ENCODE data around the gene SWAP70.
"Not testable (repeated sequence)": the region's sequence is repeated elsewhere in the genome, so short reads cannot be mapped to it uniquely, and the experiment has no call there.

SWAP70 gene

DNA sequence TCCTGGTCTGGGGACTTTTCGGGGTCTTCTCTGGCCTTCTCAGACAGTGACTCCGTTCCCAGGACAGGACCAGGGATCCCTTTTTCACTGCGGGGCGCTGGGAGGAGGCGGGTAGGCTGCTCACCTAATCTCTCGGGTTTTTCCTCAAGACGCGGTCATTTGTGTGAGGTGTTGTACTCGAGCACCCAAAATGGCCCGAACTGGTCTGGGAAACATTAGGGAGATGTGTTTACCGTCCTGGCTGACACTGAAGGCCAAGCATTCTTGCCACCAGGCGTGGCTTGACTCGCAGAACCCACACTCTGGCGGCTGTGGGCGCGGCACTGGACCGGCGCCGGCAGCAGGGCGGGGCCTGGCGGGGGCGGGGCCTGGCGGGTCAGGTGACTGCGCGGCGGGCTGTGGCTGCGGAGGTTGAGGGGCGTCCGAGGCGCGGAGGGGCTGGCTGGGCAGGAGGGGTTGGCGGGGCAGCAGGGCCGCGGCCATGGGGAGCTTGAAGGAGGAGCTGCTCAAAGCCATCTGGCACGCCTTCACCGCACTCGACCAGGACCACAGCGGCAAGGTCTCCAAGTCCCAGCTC, at the start of gene SWAP70:
Gene SWAP70 (plus strand): TSS at position 379 of the 577 bp plus-strand sequence. CDS start 103 bp downstream, at position 482.
- peak; percentile 75 for DNase-seq

DNA sequence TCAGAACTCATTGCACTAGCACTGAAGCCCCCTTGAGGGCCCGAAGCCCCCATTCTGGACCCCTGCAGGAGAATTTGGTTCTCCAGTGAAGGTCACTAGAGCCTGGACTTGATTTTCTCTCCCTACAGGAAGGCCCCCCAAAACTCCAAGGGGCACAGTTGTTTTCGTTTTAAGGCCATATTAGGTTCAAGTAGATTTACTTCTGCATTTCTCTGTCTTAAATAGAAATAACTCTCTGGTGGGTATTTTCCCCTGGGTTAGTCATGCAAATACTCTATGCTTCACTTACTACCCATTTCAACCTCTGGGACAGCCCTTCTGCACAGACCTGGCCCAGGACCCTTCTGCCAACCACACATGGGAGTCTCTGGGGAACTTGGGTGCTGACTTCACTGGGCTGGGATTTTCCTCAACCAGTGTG, 48.8 kb upstream of the SWAP70 start:
- DNase-seq = no peak

DNA sequence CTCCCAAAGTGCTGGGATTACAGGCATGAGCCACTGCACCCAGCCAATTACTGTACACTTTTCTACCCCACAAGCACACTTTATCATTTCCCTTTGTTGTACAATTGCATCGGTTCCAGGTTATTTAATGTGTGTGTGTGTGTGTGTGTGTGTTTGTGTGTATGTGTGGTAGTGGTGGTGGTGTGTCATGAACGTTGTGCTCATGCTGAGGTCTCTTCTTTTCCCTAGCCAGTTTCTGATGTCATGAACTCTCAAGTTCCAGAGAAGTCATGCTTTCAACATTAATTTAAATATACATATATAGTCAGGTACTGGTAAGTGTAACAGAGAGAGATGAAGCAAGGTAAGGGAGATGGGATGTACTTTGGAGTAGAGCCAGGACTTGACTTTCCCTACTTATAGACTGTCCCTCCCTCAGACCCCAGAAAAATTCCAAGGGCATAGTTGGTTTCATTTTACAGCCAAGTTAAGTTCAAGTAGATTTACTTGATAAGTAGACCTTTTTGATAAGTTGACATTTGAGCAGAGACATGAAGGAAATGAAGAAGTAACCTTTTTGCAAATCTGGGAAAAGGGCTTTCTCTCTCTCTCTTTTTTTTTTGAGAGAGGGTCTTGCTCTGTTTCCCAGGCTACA, 47.7 kb upstream of the SWAP70 start:
- no peak for DNase-seq

DNA sequence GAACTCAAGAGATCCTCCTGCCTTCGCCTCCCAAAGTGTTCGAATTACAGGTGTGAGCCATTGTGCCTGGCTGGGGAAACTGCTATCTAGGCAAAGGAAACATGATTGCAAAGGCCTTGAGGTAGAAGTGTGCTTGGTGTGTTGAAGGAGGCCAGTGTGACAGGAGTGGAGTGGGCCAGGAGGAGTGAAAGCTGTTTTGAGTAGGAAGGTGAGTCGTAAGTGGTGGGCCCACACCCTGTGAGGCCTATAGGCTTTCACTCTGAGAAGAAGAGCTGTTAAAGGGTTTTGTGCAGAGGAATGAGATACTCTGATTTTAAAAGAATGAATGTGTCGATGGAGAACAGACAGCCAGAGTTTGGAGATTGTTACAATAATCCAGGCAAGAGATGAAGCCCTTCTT, 47.0 kb upstream of the SWAP70 start:
- no peak for DNase-seq

DNA sequence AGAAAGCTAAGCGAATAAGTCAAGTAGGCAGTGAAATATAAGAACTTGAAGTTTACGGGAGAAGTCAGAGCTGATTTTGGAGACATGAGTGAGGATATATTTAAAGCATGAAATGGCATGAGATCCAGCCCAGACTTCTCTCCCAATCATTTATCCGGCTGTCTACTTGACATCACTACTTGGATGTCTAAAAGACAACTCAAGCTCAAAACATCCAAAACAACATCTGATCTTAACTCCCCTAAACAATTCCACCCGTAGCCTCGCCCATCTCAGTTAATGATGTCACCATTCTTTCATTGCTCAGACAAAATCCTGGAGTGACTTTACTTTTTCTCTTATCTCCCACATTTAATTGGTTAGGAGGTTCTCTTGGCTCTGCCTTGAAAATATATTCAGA, 45.9 kb upstream of the SWAP70 start:
- no peak for DNase-seq

DNA sequence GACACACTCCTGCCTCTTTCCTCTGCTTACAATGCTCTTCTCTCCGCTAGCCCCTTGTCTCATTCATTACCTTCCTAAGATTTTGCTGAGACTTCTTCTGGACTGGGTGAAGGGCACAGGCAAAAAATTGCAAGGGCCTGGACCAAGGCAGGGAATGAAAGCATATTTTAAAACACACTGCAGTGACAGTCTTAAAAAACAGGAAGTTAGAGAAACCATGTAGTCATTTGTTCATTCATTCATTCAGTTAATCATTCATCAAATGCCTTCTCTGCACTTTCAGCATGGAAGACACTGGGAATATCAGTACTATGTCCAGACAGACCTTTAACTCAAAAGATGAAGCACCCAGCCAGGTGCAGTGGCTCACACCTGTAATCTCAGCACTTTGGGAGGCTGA, 44.9 kb upstream of the SWAP70 start:
- no peak for DNase-seq

DNA sequence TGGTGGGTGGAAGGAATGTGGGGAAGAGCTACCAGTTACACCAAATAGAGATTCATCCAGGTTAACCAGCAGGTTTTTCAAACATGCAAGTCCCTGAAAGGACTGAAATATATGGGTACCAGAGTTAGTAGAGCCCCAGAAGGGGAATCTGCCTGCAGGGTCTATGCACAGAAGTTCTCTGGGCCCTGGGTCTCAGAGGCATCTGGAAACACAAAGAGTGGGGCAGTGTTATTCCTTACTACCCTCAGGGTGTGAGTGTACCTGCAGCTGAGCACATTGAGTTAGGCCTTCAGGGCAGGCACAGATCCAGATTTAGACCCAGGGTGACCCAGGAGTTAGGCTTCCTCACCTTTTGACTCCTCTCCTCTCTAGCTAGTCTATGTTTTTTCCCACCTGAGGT, 43.9 kb upstream of the SWAP70 start:
- DNase-seq = no peak

DNA sequence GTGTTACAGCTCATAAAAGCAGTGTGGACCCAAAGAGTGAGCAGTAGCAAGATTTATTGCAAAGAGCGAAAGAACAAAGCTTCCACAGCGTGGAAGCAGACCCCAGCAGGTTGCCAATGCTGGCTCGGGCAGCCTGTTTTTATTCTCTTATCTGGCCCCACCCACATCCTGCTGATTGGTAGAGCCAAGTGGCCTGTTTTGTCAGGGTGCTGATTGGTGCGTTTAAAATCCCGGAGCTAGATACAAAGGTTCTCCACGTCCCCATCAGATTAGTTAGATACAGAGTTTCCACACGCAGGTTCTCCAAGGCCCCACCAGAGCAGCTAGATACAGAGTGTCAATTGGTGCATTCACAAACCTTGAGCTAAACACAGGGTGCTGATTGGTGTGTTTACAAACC, 41.5 kb upstream of the SWAP70 start:
- DNase-seq = not testable (repeated sequence)

DNA sequence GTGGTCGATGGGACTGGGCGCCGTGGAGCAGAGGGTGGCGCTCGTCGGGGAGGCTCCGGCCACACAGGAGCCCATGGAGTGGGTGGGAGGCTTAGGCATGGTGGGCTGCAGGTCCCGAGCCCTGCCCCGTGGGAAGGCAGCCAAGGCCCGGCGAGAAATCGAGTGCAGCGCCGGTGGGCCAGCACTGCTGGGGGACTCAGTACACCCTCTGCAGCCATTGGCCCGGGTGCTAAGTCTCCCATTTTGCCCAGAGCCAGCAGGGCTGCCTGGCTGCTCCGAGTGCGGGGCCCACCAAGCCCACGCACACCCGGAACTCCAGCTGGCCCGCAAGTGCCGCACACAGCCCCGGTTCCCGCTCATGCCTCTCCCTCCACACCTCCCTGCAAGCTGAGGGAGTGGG, 40.8 kb upstream of the SWAP70 start:
- not testable (repeated sequence) for DNase-seq

DNA sequence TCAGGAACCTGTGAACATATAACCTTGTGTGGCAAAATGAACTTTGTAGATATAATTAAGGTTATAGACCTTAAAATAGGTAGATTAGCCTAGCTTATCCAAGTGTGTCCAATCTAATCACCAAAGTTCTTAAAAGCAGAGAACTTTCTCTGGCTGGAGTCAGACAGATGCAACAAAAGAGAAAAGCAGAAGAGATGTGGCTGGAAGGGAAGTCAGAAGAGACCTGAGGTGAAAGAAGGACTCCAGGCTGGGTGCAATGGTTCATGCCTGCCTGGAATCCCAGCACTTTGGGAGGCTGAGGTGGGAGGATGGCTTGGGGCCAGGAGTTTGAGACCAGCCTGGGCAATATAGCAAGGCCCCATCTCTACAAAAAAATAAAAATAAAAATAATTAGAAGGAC, 39.4 kb upstream of the SWAP70 start:
- no peak for DNase-seq

DNA sequence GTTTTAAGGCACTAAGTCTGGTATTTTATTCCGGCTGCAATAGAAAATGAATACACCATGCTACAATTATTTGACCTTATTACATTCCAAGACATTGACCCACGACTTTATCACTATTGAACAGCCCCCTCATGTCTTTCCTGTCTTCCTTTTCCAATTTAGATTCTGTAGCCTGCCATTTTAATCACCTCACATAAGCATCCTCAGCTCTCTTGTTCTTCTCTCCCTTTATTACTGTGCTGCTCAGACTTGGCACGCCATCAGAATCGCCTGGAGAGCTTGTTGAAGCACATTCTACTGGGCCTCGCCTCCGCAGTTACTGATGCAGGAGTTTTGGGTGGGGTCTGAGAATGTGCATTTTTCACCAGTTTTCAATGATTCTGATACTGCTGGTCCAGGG, 38.7 kb upstream of the SWAP70 start:
- DNase-seq = no peak

DNA sequence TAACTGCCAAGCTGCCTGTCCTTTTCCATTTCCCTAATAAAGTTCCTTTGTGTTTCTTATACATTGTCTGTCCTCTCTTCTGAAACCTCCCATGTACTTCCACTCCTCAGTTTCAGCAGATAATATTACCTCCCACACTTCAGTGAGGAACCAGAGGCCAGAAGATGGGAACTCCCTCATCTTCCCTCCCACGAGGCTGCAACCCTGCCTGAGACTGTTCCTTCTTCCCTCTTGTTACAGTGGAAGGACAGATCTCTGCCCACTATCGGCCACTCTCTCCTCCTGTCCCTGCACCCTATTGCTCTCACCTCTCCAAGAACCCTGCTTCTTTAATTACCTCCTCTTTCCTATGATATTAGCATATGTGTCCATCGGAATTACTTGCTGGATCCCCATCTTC, 38.1 kb upstream of the SWAP70 start:
- no peak for DNase-seq

DNA sequence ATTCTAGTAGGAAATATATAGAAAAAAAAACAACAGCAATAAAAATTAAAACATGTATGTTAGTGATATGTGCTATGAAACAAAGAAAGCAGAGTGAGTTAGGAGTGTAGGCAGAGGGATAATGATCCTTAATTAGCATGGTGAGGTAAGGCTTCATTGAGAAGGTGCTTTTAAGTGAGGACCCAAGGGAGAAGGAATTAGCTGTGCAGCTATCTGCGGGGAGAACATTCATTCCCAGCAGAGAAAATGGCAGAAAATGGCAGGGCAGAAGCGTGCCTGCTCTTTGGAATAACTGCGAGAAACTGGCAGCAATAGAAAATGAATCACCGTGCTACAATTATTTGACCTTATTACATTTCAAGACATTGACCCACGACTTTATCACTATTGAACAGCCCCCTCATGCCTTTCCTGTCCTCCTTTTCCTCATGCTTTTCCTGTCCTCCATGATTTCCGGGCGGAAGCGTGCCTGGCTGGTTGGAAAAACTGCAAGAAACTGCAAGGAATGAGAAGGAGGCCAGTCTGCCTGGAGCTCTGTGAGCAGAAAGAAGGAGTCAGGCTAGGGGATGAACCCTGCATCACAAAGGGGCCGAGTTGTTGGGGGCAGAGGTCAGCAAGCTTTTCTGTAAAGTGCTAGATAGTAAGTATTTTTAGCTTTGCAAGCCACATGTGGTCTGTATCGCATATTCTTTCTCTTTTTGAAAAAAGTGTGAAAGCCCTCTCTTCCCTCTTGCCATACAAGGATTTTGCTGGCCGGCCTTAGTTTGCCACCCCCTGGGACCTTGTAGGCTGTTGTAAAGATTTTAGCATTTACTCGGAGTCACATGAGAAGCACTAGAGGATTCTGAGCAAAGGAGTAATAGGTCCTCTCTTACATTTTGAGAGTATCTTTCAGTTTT, 37.1 kb upstream of the SWAP70 start:
- DNase-seq = no peak

DNA sequence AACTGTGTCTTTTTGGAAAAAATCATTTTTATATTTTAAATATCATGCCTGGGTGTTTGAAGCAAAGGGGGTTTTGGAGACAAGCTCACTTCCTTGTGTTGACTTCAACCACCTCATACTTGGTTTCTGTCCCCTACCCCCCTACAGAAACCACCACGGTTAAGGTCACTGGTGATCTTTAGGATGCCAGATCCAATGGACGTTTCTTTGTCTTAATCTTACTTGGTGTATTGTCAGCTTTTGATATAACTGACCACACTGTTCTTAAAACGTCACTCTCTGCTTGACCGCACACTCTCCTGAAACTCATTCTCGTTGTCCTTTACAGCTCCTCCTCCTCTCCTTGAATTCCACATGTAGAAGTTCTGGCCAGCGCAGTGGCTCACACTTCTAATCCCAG, 34.8 kb upstream of the SWAP70 start:
- DNase-seq = no peak

DNA sequence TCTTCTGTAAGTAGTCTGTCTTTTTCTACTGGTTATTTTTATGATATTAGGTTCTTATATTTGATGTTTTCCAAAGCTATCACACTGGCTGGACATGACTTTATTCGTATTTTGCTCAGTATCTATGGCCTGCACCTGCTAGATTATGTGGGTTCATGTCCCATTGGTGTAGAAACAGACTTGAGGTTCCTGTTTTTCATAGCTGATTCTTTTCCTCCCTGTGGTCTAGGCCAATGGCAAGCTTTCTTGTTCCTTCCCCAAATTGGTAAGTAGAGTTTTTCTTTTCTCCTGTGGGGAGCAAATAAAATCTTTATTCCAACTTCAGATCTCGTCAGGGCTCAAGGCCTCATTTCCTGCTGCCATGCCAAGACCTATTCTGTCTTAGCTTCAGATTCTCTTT, 30.2 kb upstream of the SWAP70 start:
- DNase-seq = no peak

DNA sequence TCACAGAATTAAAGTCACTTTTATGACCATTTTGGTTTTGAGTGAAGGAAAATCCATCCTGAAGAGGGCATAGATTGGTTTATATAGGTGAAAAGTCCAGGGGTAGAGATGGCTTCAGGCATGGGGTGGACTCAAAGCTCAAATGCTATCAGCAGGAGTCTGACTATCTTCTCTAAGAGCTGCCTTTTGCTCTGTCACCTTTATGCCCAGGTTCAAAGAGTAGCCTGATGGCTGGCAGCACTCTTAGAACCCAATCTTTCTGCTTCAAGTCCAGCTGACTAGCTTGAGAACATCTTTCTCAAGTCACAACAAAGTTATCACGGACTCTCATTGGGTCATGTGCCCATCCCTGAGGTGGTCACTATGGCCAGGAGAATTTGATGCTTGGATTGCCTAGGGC, 27.2 kb upstream of the SWAP70 start:
- no peak for DNase-seq

DNA sequence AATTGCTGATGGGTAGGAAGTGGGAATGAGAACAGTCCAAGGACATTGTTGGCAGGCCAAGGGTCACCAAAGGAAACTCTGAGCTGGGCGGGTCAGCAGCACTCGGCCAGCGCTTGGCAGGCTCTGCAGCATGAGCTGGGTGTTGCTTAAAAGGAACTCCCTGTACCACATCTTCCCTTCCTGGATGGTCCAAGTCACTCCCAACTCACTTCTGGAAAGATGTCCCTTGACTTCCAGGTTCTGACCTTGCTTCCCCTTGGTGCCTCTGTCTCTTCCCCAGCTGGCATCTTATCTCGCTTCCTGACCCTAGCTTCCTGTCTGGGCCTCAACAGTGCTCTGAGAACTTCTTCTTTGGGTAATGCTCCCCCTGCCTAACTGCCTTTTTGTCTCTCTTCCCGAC, 24.8 kb upstream of the SWAP70 start:
- DNase-seq = no peak

DNA sequence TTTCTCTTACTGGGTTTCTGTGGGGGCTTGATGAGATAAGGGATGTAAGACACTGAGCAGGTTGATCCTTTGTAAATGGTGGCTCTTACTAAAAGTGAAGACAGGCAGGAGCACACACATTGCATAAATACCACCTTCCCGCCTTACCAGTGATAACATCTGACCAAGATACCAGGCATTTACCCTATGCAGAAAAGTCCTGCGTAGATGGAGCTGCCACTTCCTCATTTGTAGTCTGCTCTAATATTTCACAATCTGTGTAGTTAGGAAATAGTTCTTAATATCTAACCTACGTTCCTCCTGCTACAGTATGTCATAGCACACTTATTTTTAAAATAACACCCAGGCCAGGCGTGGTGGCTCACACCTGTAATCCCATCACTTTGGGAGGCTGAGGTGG, 23.9 kb upstream of the SWAP70 start:
- DNase-seq = no peak

DNA sequence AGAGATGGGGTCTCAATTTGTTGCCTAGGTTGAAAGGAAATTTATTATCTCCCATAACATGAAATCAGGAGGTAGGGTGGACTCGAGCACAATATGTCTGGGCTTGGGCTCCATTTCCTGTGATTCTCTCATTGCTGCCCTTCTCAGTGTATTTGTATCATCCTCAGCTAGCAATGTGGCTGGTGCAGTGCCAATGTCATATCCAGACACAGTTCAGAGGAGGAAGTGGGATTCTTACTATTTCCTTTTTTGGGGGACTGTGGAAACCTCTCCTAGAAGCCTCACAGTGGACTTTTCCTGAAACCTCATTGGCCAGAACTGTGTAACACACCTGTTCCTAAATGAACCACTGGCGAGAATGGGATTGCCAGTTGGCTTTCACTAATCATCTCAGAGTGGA, 21.0 kb upstream of the SWAP70 start:
- DNase-seq = no peak

DNA sequence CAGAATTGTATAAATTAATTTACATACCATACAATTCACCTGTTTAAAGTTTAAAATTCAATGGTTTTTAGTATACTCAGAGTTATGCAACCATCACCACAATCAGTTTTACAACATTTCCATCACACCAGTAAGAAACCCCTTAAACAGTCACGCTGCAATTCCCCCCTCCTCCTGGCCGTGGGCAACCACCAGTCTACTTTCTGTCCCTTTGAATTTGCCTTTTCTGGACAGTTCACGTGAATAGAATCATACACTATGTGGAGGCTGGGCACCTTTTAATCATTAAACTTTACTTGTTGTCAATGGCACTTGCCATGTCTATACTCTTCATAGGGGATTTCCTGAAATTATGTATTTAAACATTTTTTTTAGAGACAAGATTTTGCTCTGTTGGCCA, 20.1 kb upstream of the SWAP70 start:
- DNase-seq = no peak

DNA sequence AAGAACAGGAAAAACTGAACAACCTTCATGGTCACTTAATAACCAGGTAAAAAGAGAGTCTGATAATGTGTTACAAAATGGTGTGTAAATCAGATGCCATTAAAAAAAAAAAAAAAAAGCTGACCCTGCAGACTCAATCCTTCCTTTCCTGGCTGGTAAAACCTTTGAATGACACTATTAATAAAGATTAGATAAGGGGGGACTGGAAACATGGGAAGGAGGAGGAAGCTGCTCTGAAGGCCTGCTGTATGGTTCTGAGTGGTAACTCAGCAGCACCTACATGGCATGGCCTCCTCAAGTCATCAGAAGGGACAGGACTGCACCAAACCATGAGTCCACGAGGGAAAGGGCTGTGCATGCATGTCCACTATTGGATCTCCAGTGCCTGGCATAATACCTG, 18.0 kb upstream of the SWAP70 start:
- DNase-seq = no peak

DNA sequence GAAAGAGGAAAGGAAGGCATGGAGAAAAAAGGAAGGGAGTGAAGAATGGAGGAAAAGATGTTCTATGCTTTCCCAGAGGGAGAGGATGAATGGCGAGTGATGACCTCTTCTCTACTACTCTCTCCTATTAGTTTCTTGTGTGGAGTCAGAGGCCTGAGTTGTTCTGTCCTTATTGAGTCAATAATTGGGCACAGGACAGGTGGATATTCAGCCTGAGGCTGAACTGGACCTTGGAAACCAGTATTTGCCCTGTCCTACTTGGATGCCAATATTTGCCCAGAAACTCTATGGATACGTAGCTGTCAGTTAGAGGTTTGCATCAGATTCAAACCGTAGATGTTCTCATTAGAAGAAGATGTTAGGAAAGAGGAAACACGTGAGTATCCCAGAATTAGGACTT, 17.6 kb upstream of the SWAP70 start:
- DNase-seq = no peak

DNA sequence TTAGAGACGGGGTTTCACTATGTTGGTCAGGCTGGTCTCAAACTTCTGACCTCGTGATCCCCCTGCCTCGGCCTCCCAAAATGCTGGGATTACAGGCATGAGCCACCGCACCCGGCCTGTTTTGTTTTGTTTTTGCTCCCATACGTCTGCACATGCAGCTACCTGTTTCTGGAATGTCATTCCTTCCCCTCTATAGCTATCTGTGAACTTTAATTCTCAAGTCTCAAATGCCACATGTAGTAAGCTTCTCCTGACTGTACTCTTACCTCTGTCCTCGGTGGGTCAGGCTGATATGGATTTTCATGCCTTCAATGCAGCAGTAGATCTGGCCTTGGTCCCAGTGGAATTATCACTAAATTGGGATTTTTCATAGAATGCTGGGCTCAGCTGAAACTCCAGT, 12.4 kb upstream of the SWAP70 start:
- no peak for DNase-seq
